HepG2 (cell line): ENCODE data around the gene MNX1. TPM values are rescaled to one million over a fixed set of nuclear protein-coding genes. Genes with fewer than 3 reads are reported as not detected.

ENCODE experiments used
- CCDC6 ChIP-seq: sonication (generic); formaldehyde crosslinking; IDR thresholded peaks from 2 replicates; pipeline ENCODE4 v1.8.1; 2022; ENCODE audit warnings: mild to moderate bottlenecking, missing genetic modification reagents, moderate library complexity
- CENPX ChIP-seq: sonication (generic); formaldehyde crosslinking; IDR thresholded peaks from 2 replicates; pipeline ENCODE4 v1.9.0; 2021; ENCODE audit warnings: mild to moderate bottlenecking, missing genetic modification reagents, moderate library complexity
- E2F1 ChIP-seq: sonication (generic); formaldehyde crosslinking; IDR thresholded peaks from 2 replicates; pipeline ENCODE4 v1.5.0; 2020; ENCODE audit warnings: missing genetic modification reagents
- HOXD1 ChIP-seq: sonication (generic); formaldehyde crosslinking; IDR thresholded peaks from 2 replicates; pipeline ENCODE4 v1.5.0; 2020; ENCODE audit warnings: missing genetic modification reagents
- YEATS4 ChIP-seq: sonication (generic); formaldehyde crosslinking; IDR thresholded peaks from 2 replicates; pipeline ENCODE4 v1.4.0; 2020; ENCODE audit warnings: missing genetic modification reagents, borderline replicate concordance
- ZNF337 ChIP-seq: sonication (generic); formaldehyde crosslinking; IDR thresholded peaks from 2 replicates; pipeline ENCODE4 v1.5.1; 2020; ENCODE audit warnings: missing genetic modification reagents, low read depth, mild to moderate bottlenecking, borderline replicate concordance
- polyA plus RNA-seq, 8 experiments: library from polyadenylated mRNA; depleted of rRNA in 3 of 8; stranded (reverse) in 7 of 8; unstranded in 1 of 8; fragments of >200 nt; fragmentation: Illumina TruSeq in 4 of 8; extraction: Trizol in 4 of 8; gene quantifications; 2 replicates each; pipeline versions ENCODE4 v1.2.1 to v1.2.3, GENCODE V29; 2011 to 2016; ENCODE audit warnings: low read depth in 4 of 8, missing spikeins in 1 of 8, mixed read lengths in 1 of 8; ENCODE audit not compliant: insufficient read depth in 1 of 8
- total RNA-seq, 5 experiments: library from RNA; depleted of rRNA; stranded (reverse); fragments of >200 nt; fragmentation: Illumina TruSeq; extraction: Trizol; gene quantifications; 2 replicates each; pipeline ENCODE4 v1.2.3, GENCODE V29; 2016; ENCODE audit warnings: low read depth in 1 of 5
- TF ChIP-seq, protein P1 (sequence below): sonication (generic); formaldehyde crosslinking; IDR thresholded peaks from 2 replicates; pipeline ENCODE4 v1.5.0; 2020; ENCODE audit warnings: mild to moderate bottlenecking, missing genetic modification reagents, borderline replicate concordance
- TF ChIP-seq, protein P2 (sequence below): sonication (generic); formaldehyde crosslinking; IDR thresholded peaks from 2 replicates; pipeline ENCODE4 v1.5.0; 2020; ENCODE audit warnings: mild to moderate bottlenecking, missing genetic modification reagents, borderline replicate concordance

Gene MNX1
- total and polyA plus RNA-seq, 2 of the 13 experiments (the other 11 are each of a cell fraction or from before 2014, with no cell fraction given): 0.94 to 6.1 TPM

DNA sequence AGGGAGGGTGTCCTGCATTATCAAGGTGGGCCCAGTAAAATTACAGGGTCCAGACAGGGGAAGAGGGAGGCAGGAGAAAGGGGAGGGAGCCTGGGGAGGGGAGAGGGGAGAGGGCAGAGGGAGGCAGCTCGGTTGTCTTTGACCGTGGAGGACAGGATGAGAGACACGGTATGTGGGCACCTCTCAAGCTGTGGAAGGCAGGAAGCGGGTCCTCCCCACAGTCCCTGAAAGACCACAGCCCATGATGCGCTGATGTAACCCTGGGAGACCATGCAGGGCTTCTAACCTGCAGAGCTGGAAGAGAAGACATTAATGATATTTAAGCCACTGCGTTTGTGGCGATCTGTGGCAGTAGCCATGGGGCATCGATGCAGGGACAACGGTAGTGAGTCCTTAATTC lies 27.2 kb upstream of the MNX1 start (continued):
- TF ChIP-seq, protein P1, sequence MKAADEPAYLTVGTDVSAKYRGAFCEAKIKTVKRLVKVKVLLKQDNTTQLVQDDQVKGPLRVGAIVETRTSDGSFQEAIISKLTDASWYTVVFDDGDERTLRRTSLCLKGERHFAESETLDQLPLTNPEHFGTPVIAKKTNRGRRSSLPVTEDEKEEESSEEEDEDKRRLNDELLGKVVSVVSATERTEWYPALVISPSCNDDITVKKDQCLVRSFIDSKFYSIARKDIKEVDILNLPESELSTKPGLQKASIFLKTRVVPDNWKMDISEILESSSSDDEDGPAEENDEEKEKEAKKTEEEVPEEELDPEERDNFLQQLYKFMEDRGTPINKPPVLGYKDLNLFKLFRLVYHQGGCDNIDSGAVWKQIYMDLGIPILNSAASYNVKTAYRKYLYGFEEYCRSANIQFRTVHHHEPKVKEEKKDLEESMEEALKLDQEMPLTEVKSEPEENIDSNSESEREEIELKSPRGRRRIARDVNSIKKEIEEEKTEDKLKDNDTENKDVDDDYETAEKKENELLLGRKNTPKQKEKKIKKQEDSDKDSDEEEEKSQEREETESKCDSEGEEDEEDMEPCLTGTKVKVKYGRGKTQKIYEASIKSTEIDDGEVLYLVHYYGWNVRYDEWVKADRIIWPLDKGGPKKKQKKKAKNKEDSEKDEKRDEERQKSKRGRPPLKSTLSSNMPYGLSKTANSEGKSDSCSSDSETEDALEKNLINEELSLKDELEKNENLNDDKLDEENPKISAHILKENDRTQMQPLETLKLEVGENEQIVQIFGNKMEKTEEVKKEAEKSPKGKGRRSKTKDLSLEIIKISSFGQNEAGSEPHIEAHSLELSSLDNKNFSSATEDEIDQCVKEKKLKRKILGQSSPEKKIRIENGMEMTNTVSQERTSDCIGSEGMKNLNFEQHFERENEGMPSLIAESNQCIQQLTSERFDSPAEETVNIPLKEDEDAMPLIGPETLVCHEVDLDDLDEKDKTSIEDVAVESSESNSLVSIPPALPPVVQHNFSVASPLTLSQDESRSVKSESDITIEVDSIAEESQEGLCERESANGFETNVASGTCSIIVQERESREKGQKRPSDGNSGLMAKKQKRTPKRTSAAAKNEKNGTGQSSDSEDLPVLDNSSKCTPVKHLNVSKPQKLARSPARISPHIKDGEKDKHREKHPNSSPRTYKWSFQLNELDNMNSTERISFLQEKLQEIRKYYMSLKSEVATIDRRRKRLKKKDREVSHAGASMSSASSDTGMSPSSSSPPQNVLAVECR (CRISPR knock-in tag): no peak
- TF ChIP-seq HOXD1 (CRISPR knock-in tag) (no peak), YEATS4 (CRISPR knock-in tag) (no peak), CENPX (CRISPR knock-in tag) (no peak), ZNF337 (CRISPR knock-in tag) (no peak), CCDC6 (no peak), E2F1 (CRISPR knock-in tag) (no peak)
- TF ChIP-seq, protein P2, sequence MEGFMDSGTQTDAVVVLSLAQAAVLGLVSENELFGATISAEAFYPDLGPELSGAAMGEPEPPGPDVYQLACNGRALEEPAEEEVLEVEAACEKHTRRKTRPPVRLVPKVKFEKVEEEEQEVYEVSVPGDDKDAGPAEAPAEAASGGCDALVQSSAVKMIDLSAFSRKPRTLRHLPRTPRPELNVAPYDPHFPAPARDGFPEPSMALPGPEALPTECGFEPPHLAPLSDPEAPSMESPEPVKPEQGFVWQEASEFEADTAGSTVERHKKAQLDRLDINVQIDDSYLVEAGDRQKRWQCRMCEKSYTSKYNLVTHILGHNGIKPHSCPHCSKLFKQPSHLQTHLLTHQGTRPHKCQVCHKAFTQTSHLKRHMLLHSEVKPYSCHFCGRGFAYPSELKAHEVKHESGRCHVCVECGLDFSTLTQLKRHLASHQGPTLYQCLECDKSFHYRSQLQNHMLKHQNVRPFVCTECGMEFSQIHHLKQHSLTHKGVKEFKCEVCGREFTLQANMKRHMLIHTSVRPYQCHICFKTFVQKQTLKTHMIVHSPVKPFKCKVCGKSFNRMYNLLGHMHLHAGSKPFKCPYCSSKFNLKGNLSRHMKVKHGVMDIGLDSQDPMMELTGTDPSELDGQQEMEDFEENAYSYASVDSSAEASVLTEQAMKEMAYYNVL: no peak
